Left forelimb (tissue), 1 donor: ENCODE results near the gene AFF2.
"Not testable (repeated sequence)": the region's sequence is repeated elsewhere in the genome, so short reads cannot be mapped to it uniquely, and the experiment has no call there.

Experiments used
- DNase-seq: peaks from one replicate; pipeline ENCODE4 v3.0.0-alpha.2; 2018; ENCODE audit warnings: low spot score

The AFF2 gene

GRCh38 chrX:148634591-148634990 is 134.2 kb downstream of the AFF2 start:
- no peak for DNase-seq

- no peak for DNase-seq
Measured at GRCh38 chrX:148643460-148643859, 143.0 kb downstream of the AFF2 start.

GRCh38 chrX:148647651-148648050 is 147.2 kb downstream of the AFF2 start:
- DNase-seq: no peak

GRCh38 chrX:148649145-148649795 is 148.9 kb downstream of the AFF2 start:
- DNase-seq: no peak

GRCh38 chrX:148658115-148658730 is 157.8 kb downstream of the AFF2 start:
- no peak for DNase-seq

GRCh38 chrX:148659481-148659880 is 159.1 kb downstream of the AFF2 start:
- DNase-seq: no peak

GRCh38 chrX:148661035-148661434 is 160.6 kb downstream of the AFF2 start:
- no peak for DNase-seq

GRCh38 chrX:148662014-148662413 is 161.6 kb downstream of the AFF2 start:
- DNase-seq: no peak

- no peak for DNase-seq
Measured at GRCh38 chrX:148664171-148664570, 163.8 kb downstream of the AFF2 start.

- DNase-seq: no peak
Measured at GRCh38 chrX:148664995-148665394, 164.6 kb downstream of the AFF2 start.

- not testable (repeated sequence) for DNase-seq
Measured at GRCh38 chrX:148669175-148669574, 168.8 kb downstream of the AFF2 start.

GRCh38 chrX:148670277-148670676 is 169.9 kb downstream of the AFF2 start:
- no peak for DNase-seq

GRCh38 chrX:148672517-148672916 is 172.1 kb downstream of the AFF2 start:
- DNase-seq: no peak

- DNase-seq: no peak
Measured at GRCh38 chrX:148681605-148682004, 181.2 kb downstream of the AFF2 start.

- no peak for DNase-seq
Measured at GRCh38 chrX:148682206-148682605, 181.8 kb downstream of the AFF2 start.

GRCh38 chrX:148691456-148691855 is 191.0 kb downstream of the AFF2 start:
- DNase-seq: no peak

GRCh38 chrX:148695255-148695654 is 194.8 kb downstream of the AFF2 start:
- no peak for DNase-seq

- no peak for DNase-seq
Measured at GRCh38 chrX:148698221-148698620, 197.8 kb downstream of the AFF2 start.

- no peak for DNase-seq
Measured at GRCh38 chrX:148700021-148700420, 199.6 kb downstream of the AFF2 start.

- no peak for DNase-seq
Measured at GRCh38 chrX:148713981-148714380, 213.6 kb downstream of the AFF2 start.

- no peak for DNase-seq
Measured at GRCh38 chrX:148715361-148715760, 214.9 kb downstream of the AFF2 start.

GRCh38 chrX:148722966-148723365 is 222.5 kb downstream of the AFF2 start:
- no peak for DNase-seq

- DNase-seq: no peak
Measured at GRCh38 chrX:148723551-148723950, 223.1 kb downstream of the AFF2 start.

- no peak for DNase-seq
Measured at GRCh38 chrX:148728901-148729300, 228.5 kb downstream of the AFF2 start.
